ENCODE results near the gene WWP2. TPM values are rescaled to one million over a fixed set of nuclear protein-coding genes. Genes with fewer than 3 reads are reported as not detected.

The WWP2 gene
- total and polyA plus RNA-seq, 11 donors, result 8.4 to 33.2 (median 23.5) TPM

DNA sequence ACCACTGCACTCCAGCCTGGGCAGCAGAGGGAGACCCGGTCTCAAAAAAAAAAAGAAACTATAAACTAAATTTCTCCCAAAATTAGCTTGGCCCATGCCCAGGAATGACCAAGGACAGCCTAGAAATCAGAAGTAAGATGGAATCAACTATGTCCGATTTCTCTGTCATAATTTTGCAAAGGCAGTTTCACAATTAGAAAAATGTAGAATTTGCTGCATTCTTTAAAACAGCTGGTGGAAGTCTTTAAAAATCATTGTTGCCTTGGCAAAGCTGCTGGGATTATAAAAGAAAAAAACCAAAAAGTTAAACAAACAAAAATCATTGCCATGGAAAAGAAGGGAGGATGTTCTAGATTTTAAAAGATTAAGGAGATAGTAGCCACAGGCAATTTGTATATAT lies 32.4 kb downstream of the WWP2 start:
- Histone ChIP-seq H3K4me3 (no peak overlapping the region), H3K4me1 (peaks cover 0 to 10% (median 0%) of the 10 kb centered on the region in 12 donors), H3K27me3 (no peaks in the 10 kb centered on the region), H3K9me3 (no peaks in the 10 kb centered on the region), H3K36me3 (peaks cover 0 to 38% (median 18%) of the 10 kb centered on the region in 9 donors), H3K27ac (no peak overlapping the region)
- DNase-seq (no peak), ATAC-seq (no peak)
- 68 to 87% (median 82%) methylated on average over 2 of the region's 2 CpGs for WGBS, 4 donors
- no peak for TF ChIP-seq POLR2A (IDR thresholded peaks at IDR 0.05)
- TF ChIP-seq, protein P1, sequence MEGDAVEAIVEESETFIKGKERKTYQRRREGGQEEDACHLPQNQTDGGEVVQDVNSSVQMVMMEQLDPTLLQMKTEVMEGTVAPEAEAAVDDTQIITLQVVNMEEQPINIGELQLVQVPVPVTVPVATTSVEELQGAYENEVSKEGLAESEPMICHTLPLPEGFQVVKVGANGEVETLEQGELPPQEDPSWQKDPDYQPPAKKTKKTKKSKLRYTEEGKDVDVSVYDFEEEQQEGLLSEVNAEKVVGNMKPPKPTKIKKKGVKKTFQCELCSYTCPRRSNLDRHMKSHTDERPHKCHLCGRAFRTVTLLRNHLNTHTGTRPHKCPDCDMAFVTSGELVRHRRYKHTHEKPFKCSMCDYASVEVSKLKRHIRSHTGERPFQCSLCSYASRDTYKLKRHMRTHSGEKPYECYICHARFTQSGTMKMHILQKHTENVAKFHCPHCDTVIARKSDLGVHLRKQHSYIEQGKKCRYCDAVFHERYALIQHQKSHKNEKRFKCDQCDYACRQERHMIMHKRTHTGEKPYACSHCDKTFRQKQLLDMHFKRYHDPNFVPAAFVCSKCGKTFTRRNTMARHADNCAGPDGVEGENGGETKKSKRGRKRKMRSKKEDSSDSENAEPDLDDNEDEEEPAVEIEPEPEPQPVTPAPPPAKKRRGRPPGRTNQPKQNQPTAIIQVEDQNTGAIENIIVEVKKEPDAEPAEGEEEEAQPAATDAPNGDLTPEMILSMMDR (IDR thresholded peaks at IDR 0.05), result no peak
- intact Hi-C loops (cut with DNase I), result loop anchor here in 4 of 10 donors (1.0 to 10.0 kb wide), 3 partner anchors 70 to 136 kb away; no protein-coding TSS in a partner anchor

DNA sequence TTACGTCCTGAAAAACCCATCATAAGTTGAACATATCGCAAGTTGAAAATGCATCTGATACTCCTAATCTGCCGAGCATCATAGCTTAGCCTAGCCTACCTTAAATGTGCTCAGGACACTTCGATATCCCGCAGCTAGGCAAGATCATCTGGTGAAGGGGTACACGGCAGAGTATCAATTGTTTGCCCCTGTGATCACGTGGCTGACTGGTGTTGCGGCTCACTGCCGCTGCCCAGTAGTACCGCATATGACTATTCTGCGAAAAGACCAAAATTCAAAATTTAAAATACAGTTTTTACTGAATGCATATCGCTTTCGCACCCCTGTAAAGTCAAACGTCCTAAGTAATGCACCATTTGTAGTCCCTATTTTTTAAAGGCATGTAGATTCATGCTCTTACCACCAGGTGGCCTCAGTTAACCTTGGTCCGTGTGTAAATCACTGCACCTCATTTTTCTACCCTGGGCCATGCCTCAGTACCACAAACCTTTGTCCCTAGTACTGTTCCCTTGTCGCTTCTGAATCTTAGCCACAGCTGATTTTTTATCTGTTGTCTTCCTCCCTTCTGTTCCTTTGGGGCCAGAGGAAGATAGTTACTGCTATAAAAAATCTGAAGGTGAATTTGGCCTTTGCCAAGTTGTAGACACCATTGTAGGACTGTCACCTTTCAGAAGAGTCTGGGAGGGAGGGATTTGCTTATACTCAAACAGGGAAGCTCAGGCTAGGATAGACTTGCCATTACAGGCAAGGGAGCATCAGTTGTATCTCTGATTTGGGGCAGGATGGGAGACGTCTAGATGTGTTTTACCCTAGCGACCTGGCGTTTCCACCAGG lies 34.4 kb downstream of the WWP2 start:
- no peaks in the 10 kb centered on the region for H3K9me3 ChIP-seq
- H3K27ac ChIP-seq, result peak overlapping the region in 1 of 12 donors; percentile 15
- peaks cover 0 to 10% (median 0%) of the 10 kb centered on the region in 12 donors for H3K4me1 ChIP-seq
- peak in 3 of 5 donors; percentile 29 to 36 (median 32) for DNase-seq
- peaks cover 0 to 35% (median 16%) of the 10 kb centered on the region in 9 donors for H3K36me3 ChIP-seq
- ATAC-seq, result peak; percentile 65 to 88 (median 78)
- 41 to 42% (median 41%) methylated on average over 19 of the region's 19 CpGs for WGBS, 4 donors
- peak overlapping the region in 6 of 12 donors; percentile 20 to 35 (median 30) for H3K4me3 ChIP-seq
- no peaks in the 10 kb centered on the region for H3K27me3 ChIP-seq
- TF ChIP-seq POLR2A (IDR thresholded peaks at IDR 0.05), result no peak
- TF ChIP-seq, protein P1 (IDR thresholded peaks at IDR 0.05), result peak; percentile 81 to 95 (median 92)
- intact Hi-C loops (cut with DNase I), result loop anchor here (1.0 to 10.0 kb wide), 8 partner anchors 61 to 134 kb away; no protein-coding TSS in a partner anchor

- H3K9me3 ChIP-seq, result no peaks in the 10 kb centered on the region
- DNase-seq (no peak), ATAC-seq (peak in 1 of 4 donors; percentile 25)
- 47 to 55% (median 55%) methylated on average over 8 of the region's 8 CpGs for WGBS, 4 donors
- no peak for TF ChIP-seq POLR2A (IDR thresholded peaks at IDR 0.05)
- TF ChIP-seq, protein P1 (IDR thresholded peaks at IDR 0.05), result peak in 11 of 12 donors; percentile 10 to 53 (median 38)
- no peaks in the 10 kb centered on the region for H3K27me3 ChIP-seq
- peaks cover 0 to 43% (median 30%) of the 10 kb centered on the region in 9 donors for H3K36me3 ChIP-seq
- intact Hi-C loops (cut with DNase I), result loop anchor here in 8 of 10 donors (2.0 to 10.0 kb wide), 5 partner anchors 59 to 129 kb away; no protein-coding TSS in a partner anchor
- no peak overlapping the region for H3K27ac ChIP-seq
- peaks cover 0 to 10% (median 0%) of the 10 kb centered on the region in 12 donors for H3K4me1 ChIP-seq
- peak overlapping the region in 4 of 12 donors; percentile 21 to 25 (median 23) for H3K4me3 ChIP-seq
Observed at GRCh38 chr16:69798466-69798865, 36.3 kb downstream of the WWP2 start.

GRCh38 chr16:69799611-69800031 lies 37.5 kb downstream of the WWP2 start:
- ATAC-seq, result no peak
- intact Hi-C loops (cut with DNase I), result loop anchor here in 8 of 10 donors (2.0 to 10.0 kb wide), 5 partner anchors 58 to 128 kb away; no protein-coding TSS in a partner anchor
- H3K27ac ChIP-seq, result no peak overlapping the region

More at GRCh38 chr16:69799611-69800031, 37.5 kb downstream of the WWP2 start:
- Histone ChIP-seq H3K36me3 (peaks cover 0 to 55% (median 38%) of the 10 kb centered on the region in 9 donors), H3K4me1 (peaks cover 0 to 10% (median 0%) of the 10 kb centered on the region in 12 donors), H3K9me3 (no peaks in the 10 kb centered on the region), H3K27me3 (no peaks in the 10 kb centered on the region), H3K4me3 (no peak overlapping the region)
- 88 to 95% (median 92%) methylated on average over 11 of the region's 11 CpGs for WGBS, 4 donors
- TF ChIP-seq POLR2A (IDR thresholded peaks at IDR 0.05), result no peak
- TF ChIP-seq, protein P1 (IDR thresholded peaks at IDR 0.05), result no peak
- no peak for DNase-seq
